ENCODE results near the gene BCAP31.
A peak's percentile ranks its signal among the peaks of the same experiment; 100 is the strongest.

BCAP31 gene

DNA sequence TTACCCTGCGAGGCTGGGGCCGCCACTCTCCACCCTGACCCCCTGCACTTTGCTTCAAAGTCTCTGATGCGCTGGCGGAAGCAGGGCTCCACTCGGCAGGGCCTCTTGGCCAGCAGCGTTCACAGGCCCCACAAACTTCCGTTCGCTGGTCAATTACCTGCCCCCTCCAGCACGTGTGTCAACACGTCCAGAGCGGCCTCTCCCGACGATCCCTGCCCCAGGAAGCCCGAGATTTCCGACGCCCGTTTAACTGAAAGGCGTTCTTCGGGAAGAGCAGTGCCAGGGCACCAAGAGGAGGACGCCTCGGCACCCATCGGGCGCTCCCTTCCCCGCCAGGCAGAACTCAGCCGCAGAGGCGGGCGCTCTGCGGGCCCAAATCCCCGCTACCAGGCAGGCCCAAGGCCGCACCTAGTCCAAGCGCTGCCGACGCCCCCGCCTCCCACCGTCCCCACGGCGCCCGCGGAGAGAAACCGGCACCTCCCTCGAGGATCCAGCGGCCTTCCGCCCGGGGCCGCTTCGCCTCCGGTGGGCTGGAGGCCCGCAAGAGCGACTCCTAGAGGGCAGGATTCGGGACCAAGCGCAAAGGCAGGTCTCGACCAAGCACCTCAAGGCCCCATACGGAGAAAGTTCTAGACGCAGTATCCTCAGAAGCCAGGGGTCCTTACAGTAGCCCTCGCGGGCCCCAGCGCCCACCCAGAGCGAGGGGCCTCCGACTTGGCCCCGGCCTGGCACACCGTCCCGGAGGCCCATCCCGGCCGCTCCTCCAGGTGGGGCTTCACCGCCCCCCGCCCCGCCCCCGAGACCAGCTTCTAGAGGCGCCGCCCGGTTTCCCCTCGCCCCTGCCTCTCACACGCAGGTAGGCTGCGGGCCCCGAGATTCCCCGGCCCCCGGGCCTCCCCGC, 586 bp downstream of the BCAP31 start:
- H3K4me3 ChIP-seq (ENCODE audit: insufficient read length, low read depth) = peak overlapping the region; percentile 51
- no peaks in the 10 kb centered on the region for H3K9me3 ChIP-seq (ENCODE audit: insufficient read depth, low read length)
- no peak for TF ChIP-seq YY1 (IDR thresholded peaks at IDR 0.05; ENCODE audit: insufficient read depth, insufficient read length)
- TF ChIP-seq ZNF274 (IDR thresholded peaks at IDR 0.05; ENCODE audit: low read depth, low read length) = no peak
- TF ChIP-seq SUZ12 (IDR thresholded peaks at IDR 0.05; ENCODE audit: extremely low read depth, insufficient read depth, insufficient read length) = no peak
- H3K4me1 ChIP-seq (ENCODE audit: insufficient read depth, insufficient read length) = peaks cover 8% of the 10 kb centered on the region
- peaks cover 34% of the 10 kb centered on the region for H3K36me3 ChIP-seq (ENCODE audit: insufficient read depth, insufficient read length, low read length)
- DNase-seq (ENCODE audit: low read depth, low spot score) = no peak
- H3K27me3 ChIP-seq (ENCODE audit: insufficient read depth, insufficient read length) = no peaks in the 10 kb centered on the region
- H3K9ac ChIP-seq (ENCODE audit: insufficient read length, low read depth) = peak overlapping the region; percentile 77

DNA sequence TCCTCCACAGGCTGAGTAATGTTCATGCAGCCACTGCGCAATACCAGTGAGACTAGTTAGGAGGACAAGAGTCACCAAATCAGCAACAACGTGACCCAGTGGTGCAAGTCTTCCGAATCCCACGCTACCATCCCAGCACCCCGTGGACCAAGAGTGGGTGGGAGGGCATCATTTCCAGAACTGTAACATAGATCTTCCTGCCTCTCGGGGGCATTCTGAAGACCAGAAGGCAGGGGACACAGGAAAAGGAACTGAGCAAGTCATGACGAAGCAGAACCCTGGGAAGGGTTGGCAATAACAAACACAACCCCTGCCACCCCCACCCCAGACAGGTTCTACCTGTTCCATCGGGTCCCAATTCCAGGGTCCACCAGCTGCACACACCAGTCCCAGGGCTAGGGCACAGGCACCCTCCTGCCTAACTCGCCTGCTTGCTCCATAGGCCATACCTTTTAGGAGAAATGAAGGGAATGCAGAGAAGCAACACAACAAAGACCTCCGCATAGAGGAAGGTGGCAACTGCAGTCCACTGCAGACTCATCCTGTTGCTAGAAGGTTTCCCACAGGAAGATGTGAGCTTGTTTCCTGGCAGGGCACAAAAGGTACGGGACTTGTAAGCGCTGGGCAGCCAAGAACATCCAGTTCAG, 1.4 kb downstream of the BCAP31 start:
- no peaks in the 10 kb centered on the region for H3K27me3 ChIP-seq (ENCODE audit: insufficient read depth, insufficient read length)
- no peaks in the 10 kb centered on the region for H3K9me3 ChIP-seq (ENCODE audit: insufficient read depth, low read length)
- peak overlapping the region; percentile 77 for H3K9ac ChIP-seq (ENCODE audit: insufficient read length, low read depth)
- peaks cover 8% of the 10 kb centered on the region for H3K4me1 ChIP-seq (ENCODE audit: insufficient read depth, insufficient read length)
- H3K4me3 ChIP-seq (ENCODE audit: insufficient read length, low read depth) = peak overlapping the region; percentile 51
- H3K36me3 ChIP-seq (ENCODE audit: insufficient read depth, insufficient read length, low read length) = peaks cover 34% of the 10 kb centered on the region
- DNase-seq (ENCODE audit: low read depth, low spot score) = no peak
- no peak for TF ChIP-seq ZNF274 (IDR thresholded peaks at IDR 0.05; ENCODE audit: low read depth, low read length)
- TF ChIP-seq YY1 (IDR thresholded peaks at IDR 0.05; ENCODE audit: insufficient read depth, insufficient read length) = no peak
- no peak for TF ChIP-seq SUZ12 (IDR thresholded peaks at IDR 0.05; ENCODE audit: extremely low read depth, insufficient read depth, insufficient read length)

DNA sequence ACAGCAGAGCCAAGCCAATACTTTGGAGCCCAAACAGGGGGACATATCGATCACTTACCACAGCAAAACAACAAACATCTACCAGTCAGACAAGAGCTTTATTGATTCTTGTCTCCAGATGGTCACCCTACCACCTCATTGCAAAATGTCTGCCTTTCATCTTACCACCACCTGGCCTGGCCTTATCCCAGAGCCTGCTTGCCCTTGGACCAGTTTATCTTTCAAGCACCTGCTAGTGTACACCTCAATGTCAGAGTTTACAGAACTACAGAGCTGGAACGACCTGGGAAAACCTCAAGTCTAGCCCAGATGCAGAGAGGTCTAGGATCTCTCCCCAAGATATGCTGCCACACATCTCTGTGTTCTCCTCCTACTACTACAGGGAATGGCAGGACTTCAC, 4.5 kb downstream of the BCAP31 start:
- Histone ChIP-seq H3K9ac (ENCODE audit: insufficient read length, low read depth) (no peak overlapping the region), H3K4me3 (ENCODE audit: insufficient read length, low read depth) (no peak overlapping the region), H3K9me3 (ENCODE audit: insufficient read depth, low read length) (no peaks in the 10 kb centered on the region), H3K36me3 (ENCODE audit: insufficient read depth, insufficient read length, low read length) (peaks cover 52% of the 10 kb centered on the region), H3K27me3 (ENCODE audit: insufficient read depth, insufficient read length) (no peaks in the 10 kb centered on the region), H3K4me1 (ENCODE audit: insufficient read depth, insufficient read length) (no peaks in the 10 kb centered on the region)
- DNase-seq (ENCODE audit: low read depth, low spot score) = no peak
- TF ChIP-seq SUZ12 (IDR thresholded peaks at IDR 0.05; ENCODE audit: extremely low read depth, insufficient read depth, insufficient read length) (no peak), ZNF274 (IDR thresholded peaks at IDR 0.05; ENCODE audit: low read depth, low read length) (no peak), YY1 (IDR thresholded peaks at IDR 0.05; ENCODE audit: insufficient read depth, insufficient read length) (no peak)

DNA sequence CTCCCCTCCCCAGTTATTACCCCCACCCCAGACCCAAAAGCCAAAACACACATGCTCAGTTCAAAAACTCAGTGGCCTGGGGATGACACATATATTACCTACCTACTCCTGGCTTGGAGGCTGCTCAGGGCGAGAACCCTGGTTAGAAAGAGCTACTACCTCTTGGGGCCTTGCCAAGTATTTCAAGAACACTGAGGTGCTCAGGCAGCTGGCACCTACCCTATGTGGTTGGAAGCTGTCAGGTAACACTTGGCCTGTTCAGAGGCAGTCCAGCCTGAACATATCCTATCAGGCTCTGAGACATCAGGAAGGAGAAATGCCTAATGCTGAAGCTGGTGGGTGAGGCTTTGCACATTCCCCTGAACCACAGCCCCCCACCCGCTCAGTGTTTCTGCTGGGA, 4.9 kb downstream of the BCAP31 start:
- Histone ChIP-seq H3K4me3 (ENCODE audit: insufficient read length, low read depth) (no peak overlapping the region), H3K36me3 (ENCODE audit: insufficient read depth, insufficient read length, low read length) (peaks cover 56% of the 10 kb centered on the region), H3K27me3 (ENCODE audit: insufficient read depth, insufficient read length) (no peaks in the 10 kb centered on the region), H3K9me3 (ENCODE audit: insufficient read depth, low read length) (no peaks in the 10 kb centered on the region), H3K9ac (ENCODE audit: insufficient read length, low read depth) (no peak overlapping the region), H3K4me1 (ENCODE audit: insufficient read depth, insufficient read length) (no peaks in the 10 kb centered on the region)
- DNase-seq (ENCODE audit: low read depth, low spot score) = no peak
- no peak for TF ChIP-seq SUZ12 (IDR thresholded peaks at IDR 0.05; ENCODE audit: extremely low read depth, insufficient read depth, insufficient read length)
- TF ChIP-seq YY1 (IDR thresholded peaks at IDR 0.05; ENCODE audit: insufficient read depth, insufficient read length) = no peak
- no peak for TF ChIP-seq ZNF274 (IDR thresholded peaks at IDR 0.05; ENCODE audit: low read depth, low read length)

DNA sequence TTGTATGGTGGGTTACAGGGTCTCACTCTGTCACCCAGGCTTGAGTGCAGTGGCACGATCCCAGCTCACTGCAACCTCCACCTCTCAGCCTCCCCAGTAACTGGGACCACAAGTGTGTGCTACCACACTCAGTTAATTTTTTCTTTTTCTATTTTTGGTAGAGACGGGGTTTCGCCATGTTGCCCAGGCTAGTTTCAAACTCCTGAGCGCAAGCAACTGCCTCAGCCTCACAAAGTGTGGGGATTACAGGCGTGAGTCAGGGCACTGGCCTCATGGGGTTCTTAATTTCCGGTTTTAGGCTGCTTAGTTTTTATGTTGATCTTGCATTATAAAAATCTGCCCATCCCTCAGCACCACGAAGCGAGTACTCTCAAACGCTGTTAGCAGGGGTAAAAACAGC, 6.7 kb downstream of the BCAP31 start:
- no peak for DNase-seq (ENCODE audit: low read depth, low spot score)
- Histone ChIP-seq H3K9ac (ENCODE audit: insufficient read length, low read depth) (no peak overlapping the region), H3K27me3 (ENCODE audit: insufficient read depth, insufficient read length) (no peaks in the 10 kb centered on the region), H3K36me3 (ENCODE audit: insufficient read depth, insufficient read length, low read length) (peaks cover 52% of the 10 kb centered on the region), H3K9me3 (ENCODE audit: insufficient read depth, low read length) (no peaks in the 10 kb centered on the region), H3K4me1 (ENCODE audit: insufficient read depth, insufficient read length) (no peaks in the 10 kb centered on the region), H3K4me3 (ENCODE audit: insufficient read length, low read depth) (no peak overlapping the region)
- no peak for TF ChIP-seq YY1 (IDR thresholded peaks at IDR 0.05; ENCODE audit: insufficient read depth, insufficient read length)
- TF ChIP-seq ZNF274 (IDR thresholded peaks at IDR 0.05; ENCODE audit: low read depth, low read length) = no peak
- TF ChIP-seq SUZ12 (IDR thresholded peaks at IDR 0.05; ENCODE audit: extremely low read depth, insufficient read depth, insufficient read length) = no peak

DNA sequence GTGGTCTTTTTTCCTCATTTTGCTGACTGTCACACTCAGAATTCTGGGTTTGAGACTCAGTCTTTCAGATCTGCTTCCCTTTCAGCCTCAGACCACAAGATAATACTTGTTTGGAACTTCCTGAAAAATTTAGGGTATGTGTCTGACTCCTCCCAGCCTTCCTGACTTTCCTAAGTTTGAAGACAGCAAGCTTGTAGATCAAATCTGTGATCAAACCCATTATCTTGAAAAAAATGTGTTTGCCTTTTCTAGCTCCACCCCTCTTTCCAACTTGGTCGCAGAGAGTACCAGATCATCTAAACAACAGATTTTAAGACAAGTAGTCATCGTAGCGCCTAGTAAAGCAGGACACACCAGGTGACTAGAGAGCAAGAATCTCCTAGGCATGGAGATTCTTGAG, 9.9 kb downstream of the BCAP31 start:
- Histone ChIP-seq H3K27me3 (ENCODE audit: insufficient read depth, insufficient read length) (no peaks in the 10 kb centered on the region), H3K4me1 (ENCODE audit: insufficient read depth, insufficient read length) (no peaks in the 10 kb centered on the region), H3K9me3 (ENCODE audit: insufficient read depth, low read length) (no peaks in the 10 kb centered on the region), H3K36me3 (ENCODE audit: insufficient read depth, insufficient read length, low read length) (peaks cover 45% of the 10 kb centered on the region), H3K9ac (ENCODE audit: insufficient read length, low read depth) (no peak overlapping the region), H3K4me3 (ENCODE audit: insufficient read length, low read depth) (no peak overlapping the region)
- no peak for DNase-seq (ENCODE audit: low read depth, low spot score)
- TF ChIP-seq ZNF274 (IDR thresholded peaks at IDR 0.05; ENCODE audit: low read depth, low read length) (no peak), YY1 (IDR thresholded peaks at IDR 0.05; ENCODE audit: insufficient read depth, insufficient read length) (no peak), SUZ12 (IDR thresholded peaks at IDR 0.05; ENCODE audit: extremely low read depth, insufficient read depth, insufficient read length) (no peak)
